ENCODE measurements around the gene INCENP.

Gene INCENP

DNA sequence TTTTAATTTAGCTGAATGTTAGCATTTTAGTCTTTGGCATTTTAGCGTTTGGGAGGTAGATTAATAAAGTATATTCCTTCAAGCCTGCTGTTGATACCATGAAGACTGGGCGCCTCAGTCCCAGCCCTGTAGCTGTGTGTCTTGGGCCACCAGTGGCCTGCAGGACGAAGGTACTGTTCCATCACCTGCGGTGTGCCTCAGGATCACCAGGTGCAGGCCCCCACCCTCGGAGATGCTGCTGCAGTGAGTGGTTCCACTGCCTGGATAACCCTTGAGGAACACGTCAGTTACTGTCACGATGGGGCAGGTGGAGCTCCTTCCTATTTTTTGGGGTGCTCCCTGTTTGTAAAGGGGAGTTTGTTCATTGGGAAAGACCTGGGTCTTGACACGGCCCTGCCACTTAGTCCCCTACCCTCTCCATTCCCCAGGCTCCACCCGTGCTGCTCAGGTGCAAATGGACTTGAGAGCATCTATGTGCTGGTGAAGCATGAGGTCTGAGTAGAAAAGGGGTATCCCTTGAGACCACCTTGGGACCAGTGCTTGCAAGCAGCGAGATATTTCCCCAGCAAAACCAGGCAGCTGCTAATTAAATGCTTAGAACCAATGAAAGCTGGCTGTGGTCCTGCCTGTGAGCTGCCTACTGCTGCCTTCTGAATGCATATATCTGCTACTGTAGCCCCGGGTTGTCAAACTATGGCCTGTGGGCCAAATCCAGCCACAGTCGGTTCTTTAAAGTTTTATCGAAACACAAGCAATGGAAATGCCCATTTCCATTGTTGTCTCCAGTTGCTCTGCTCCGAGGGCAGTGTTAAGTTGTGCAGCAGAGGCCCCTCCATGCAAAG, 28.7 kb downstream of the INCENP start:
- Mint-ChIP-seq H3K27me3 (no peaks in the 10 kb centered on the region), H3K4me3 (no peak overlapping the region), H3K27ac (no peak overlapping the region), H3K4me1 (ENCODE audit: low read depth) (peaks cover 18% of the 10 kb centered on the region), H3K36me3 (ENCODE audit: low read depth) (peaks cover 58% of the 10 kb centered on the region), H3K9me3 (no peaks in the 10 kb centered on the region)
- intact Hi-C loops (cut with micrococcal nuclease) = no loop called here

DNA sequence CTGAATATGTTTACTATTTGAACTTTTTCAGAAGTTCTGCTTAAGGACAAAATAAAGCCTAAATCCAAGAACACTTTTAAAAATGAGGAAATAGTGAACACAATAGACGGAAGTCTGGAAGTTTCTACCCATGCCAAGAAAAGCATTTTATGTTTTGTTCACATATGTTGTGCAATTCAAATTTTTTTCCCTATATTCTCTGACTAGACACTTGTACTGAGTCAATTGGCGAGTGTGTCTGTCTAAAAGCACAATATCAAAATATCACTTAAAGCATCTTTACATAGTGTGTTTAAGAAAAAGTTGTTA, 29.2 kb downstream of the INCENP start:
- Mint-ChIP-seq H3K9me3 (no peaks in the 10 kb centered on the region), H3K4me3 (no peak overlapping the region), H3K27ac (no peak overlapping the region), H3K4me1 (ENCODE audit: low read depth) (peaks cover 18% of the 10 kb centered on the region), H3K36me3 (ENCODE audit: low read depth) (peaks cover 53% of the 10 kb centered on the region), H3K27me3 (peaks cover 1% of the 10 kb centered on the region)
- intact Hi-C loops (cut with micrococcal nuclease) = no loop called here

DNA sequence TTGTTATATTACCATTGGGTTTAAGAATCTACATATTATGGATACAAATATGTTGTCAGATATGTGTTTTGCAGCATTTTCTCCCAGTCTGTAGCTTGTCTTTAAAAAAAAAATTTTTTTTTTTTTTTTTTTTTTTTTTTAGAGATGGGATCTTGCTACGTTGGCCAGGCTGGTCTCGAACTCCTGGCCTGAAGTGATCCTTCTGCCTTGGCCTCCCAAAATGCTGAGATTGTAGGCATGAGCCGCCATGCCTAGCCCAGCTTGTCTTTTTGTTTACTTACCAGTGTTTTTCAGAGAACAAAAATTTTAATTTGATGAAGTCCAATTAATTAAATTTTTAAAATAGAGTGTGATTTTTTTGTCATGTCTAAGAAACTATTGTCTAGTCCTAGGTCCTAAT, 29.8 kb downstream of the INCENP start:
- Mint-ChIP-seq H3K4me3 (no peak overlapping the region), H3K4me1 (ENCODE audit: low read depth) (peaks cover 18% of the 10 kb centered on the region), H3K9me3 (no peaks in the 10 kb centered on the region), H3K36me3 (ENCODE audit: low read depth) (peaks cover 47% of the 10 kb centered on the region), H3K27ac (no peak overlapping the region), H3K27me3 (peaks cover 5% of the 10 kb centered on the region)
- intact Hi-C loops (cut with micrococcal nuclease) = no loop called here

DNA sequence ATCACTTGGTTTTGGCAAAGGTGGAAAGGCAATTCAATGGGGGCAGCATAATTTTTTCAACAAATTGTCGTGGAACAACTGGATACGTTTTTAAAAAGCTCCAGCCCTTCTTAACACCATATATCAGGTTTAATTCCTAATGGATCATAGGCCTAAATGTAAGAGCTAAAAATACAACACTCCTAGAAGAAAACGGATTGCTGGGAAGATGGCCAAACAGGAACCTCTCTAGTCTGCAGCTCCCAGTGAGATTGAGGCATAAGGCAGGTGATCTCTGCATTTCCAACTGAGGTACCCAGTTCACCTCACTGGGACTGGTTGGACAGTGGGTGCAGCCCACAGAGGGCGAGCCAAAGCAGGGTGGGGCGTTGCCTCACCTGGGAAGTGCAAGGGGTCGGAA, 33.8 kb downstream of the INCENP start:
- no peaks in the 10 kb centered on the region for H3K9me3 Mint-ChIP-seq
- no peak overlapping the region for H3K4me3 Mint-ChIP-seq
- no peak overlapping the region for H3K27ac Mint-ChIP-seq
- H3K27me3 Mint-ChIP-seq = peaks cover 10% of the 10 kb centered on the region
- intact Hi-C loops (cut with micrococcal nuclease) = no loop called here
- H3K4me1 Mint-ChIP-seq (ENCODE audit: low read depth) = peaks cover 14% of the 10 kb centered on the region
- H3K36me3 Mint-ChIP-seq (ENCODE audit: low read depth) = peaks cover 7% of the 10 kb centered on the region

DNA sequence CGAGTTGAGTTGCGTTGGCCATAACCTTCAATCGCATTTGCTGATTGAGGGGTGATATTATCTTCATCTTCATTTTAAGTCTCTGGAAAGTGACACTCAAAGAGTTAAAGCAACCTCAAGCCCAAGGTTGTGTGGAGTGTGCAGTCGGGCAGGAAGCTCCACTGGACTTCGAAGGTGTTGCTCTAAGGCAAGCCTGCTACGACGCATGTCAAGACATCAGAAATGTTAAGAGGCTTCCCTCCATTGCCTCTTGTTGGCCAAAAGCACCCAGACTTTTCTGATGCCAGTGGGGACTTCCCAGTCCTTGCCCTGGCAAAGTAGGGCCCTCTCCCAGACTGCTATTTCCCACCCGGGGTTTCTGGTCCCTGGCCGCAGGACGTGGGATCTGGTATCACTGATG, 42.6 kb downstream of the INCENP start:
- intact Hi-C loops (cut with micrococcal nuclease) = no loop called here
- H3K4me1 Mint-ChIP-seq (ENCODE audit: low read depth) = peaks cover 9% of the 10 kb centered on the region
- no peaks in the 10 kb centered on the region for H3K36me3 Mint-ChIP-seq (ENCODE audit: low read depth)
- no peak overlapping the region for H3K4me3 Mint-ChIP-seq
- H3K27ac Mint-ChIP-seq = no peak overlapping the region
- no peaks in the 10 kb centered on the region for H3K9me3 Mint-ChIP-seq
- peaks cover 18% of the 10 kb centered on the region for H3K27me3 Mint-ChIP-seq

DNA sequence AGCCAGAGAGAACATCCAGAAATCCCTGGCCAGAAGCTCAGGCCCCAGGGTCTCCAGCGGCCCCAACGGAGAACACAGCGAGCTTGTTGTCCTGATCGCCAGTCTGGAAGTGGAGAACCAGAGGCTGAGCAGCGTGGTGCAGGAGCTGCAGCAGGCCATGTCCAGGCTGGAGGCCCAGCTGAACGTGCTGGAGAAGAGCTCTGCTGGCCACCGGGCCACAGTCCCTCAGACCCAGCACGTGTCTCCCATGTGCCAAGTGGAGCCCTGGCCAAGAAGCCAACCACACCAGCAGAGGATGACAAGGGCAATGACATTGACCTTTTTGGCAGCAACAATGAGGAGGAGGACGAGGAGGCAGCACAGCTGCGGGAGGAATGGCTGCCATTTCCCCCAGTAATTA, 45.6 kb downstream of the INCENP start:
- peaks cover 6% of the 10 kb centered on the region for H3K4me1 Mint-ChIP-seq (ENCODE audit: low read depth)
- H3K36me3 Mint-ChIP-seq (ENCODE audit: low read depth) = no peaks in the 10 kb centered on the region
- intact Hi-C loops (cut with micrococcal nuclease) = no loop called here
- H3K27ac Mint-ChIP-seq = no peak overlapping the region
- peaks cover 33% of the 10 kb centered on the region for H3K27me3 Mint-ChIP-seq
- no peaks in the 10 kb centered on the region for H3K9me3 Mint-ChIP-seq
- H3K4me3 Mint-ChIP-seq = no peak overlapping the region

DNA sequence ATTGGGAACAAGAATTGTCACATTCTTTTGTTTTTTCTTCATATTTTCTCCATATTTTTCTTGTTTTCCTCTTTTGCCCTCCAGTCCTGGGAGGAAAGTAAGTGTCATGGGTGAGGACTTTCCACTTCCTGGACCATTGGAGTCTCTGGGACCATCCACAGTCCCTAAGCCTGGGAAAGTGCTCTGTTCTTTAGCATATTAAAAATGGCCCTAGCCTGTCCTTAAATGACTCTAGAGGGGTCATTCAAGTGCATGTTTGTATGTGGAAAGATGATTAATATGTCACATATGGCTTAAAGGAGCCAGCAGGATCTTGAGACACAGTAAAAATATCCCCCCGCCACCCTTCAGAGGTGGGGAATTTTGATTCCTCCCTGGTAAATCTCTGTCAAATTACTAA, 46.1 kb downstream of the INCENP start:
- Mint-ChIP-seq H3K27me3 (peaks cover 34% of the 10 kb centered on the region), H3K4me1 (ENCODE audit: low read depth) (peaks cover 6% of the 10 kb centered on the region), H3K27ac (no peak overlapping the region), H3K36me3 (ENCODE audit: low read depth) (no peaks in the 10 kb centered on the region), H3K9me3 (no peaks in the 10 kb centered on the region), H3K4me3 (no peak overlapping the region)
- intact Hi-C loops (cut with micrococcal nuclease) = no loop called here

DNA sequence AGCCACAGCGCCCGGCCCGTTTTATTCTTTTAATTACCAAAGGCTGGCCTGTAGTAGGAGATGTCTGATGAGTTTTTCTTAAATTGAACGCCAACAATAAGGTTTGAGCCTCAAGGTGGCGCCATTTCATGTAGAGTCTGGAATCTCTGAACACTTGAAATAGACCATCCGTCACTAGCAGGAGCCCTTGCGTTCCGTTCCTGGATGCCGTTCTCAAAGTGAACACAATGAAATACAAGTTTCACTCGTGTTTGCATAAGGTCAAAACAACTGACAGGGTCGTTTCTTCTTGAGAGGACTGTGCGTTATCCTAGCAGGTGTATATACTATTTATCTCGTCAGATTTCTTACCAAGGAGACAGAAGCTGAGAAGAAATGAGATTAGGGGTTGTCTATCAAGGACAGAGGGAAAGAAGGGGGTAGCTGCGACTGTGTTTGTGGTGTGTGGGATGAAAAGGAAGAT, 47.5 kb downstream of the INCENP start:
- intact Hi-C loops (cut with micrococcal nuclease) = no loop called here
- Mint-ChIP-seq H3K27ac (no peak overlapping the region), H3K4me3 (no peak overlapping the region), H3K27me3 (peaks cover 36% of the 10 kb centered on the region), H3K9me3 (no peaks in the 10 kb centered on the region), H3K4me1 (ENCODE audit: low read depth) (peaks cover 6% of the 10 kb centered on the region), H3K36me3 (ENCODE audit: low read depth) (no peaks in the 10 kb centered on the region)

DNA sequence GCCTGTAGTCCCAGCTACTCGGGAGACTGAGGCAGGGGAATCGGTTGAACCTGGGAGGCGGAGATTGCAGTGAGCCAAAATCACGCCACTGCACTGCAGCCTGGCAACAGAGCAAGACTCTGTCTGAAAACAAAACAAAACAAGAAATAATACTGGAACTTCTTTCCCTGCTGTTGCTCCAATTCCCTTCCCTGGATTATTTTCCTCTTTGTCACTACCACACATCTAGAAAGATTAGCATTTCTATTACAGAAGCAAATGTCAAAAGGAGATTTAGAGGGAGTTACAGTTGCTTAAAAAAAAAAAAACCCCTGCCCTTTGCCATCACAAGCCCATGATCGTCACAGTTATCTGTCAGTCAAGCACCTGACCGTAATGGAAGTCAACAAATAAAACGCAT, 48.5 kb downstream of the INCENP start:
- H3K36me3 Mint-ChIP-seq (ENCODE audit: low read depth) = no peaks in the 10 kb centered on the region
- peaks cover 36% of the 10 kb centered on the region for H3K27me3 Mint-ChIP-seq
- no peak overlapping the region for H3K4me3 Mint-ChIP-seq
- intact Hi-C loops (cut with micrococcal nuclease) = no loop called here
- peaks cover 6% of the 10 kb centered on the region for H3K4me1 Mint-ChIP-seq (ENCODE audit: low read depth)
- H3K9me3 Mint-ChIP-seq = no peaks in the 10 kb centered on the region
- H3K27ac Mint-ChIP-seq = no peak overlapping the region

DNA sequence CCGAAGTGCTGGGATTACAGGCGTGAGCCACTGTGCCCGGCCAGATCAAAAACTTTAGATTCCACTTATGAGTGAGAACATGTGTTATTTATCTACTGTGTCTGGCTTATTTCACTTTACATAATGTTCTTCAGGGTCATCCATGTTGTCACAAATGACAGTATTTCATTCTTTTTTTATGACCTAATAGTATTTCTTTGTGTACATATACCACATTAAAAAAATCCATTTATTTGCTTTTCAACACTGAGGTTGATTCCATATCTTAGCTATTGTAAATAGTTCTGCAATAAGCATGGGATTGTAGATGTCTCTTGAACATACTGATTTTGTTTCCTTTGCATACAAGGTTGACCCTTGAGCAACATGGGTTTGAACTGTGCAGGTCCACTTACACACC, 53.0 kb downstream of the INCENP start:
- peaks cover 28% of the 10 kb centered on the region for H3K27me3 Mint-ChIP-seq
- H3K4me3 Mint-ChIP-seq = no peak overlapping the region
- H3K9me3 Mint-ChIP-seq = no peaks in the 10 kb centered on the region
- H3K27ac Mint-ChIP-seq = no peak overlapping the region
- no peaks in the 10 kb centered on the region for H3K36me3 Mint-ChIP-seq (ENCODE audit: low read depth)
- H3K4me1 Mint-ChIP-seq (ENCODE audit: low read depth) = no peaks in the 10 kb centered on the region
- intact Hi-C loops (cut with micrococcal nuclease) = no loop called here

DNA sequence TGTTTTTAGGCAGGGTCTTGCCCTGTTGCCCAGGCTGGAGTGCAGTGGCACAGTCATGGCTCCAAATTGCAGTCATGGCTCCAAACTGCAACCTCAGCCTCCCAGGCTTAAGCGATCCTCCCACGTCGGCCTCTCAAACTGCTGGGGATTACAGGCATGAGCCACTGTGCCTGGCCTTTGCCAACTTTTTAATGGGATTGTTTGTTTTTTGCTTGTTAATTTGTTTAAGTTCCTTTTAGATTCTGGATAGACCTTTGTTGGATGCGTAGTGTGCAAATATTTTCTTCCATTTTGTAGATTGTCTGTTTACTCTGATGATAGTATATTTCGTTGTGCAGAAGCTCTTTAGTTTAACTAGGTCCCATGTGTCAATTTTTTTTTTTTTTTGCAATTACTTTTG, 56.2 kb downstream of the INCENP start:
- peaks cover 8% of the 10 kb centered on the region for H3K27me3 Mint-ChIP-seq
- intact Hi-C loops (cut with micrococcal nuclease) = no loop called here

DNA sequence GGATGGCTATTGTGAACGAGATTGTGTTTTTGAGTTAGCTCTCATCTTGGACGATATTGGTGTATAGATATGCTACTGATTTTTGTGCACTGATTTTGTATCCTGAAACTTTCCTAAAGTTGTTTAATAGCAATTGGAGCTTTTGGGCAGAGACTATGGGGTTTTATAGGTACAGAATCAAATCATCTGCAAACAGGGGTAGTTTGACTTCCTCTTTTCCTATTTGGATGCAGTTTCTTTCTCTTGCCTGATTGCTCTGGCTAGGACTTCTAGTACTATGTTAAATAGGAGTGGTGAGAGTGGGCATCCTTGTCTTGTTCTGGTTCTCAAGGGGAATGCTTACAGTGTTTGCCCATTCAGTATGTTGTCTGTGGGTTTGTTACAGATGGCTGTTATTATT, 57.3 kb downstream of the INCENP start:
- no peak overlapping the region for H3K27ac Mint-ChIP-seq
- no peaks in the 10 kb centered on the region for H3K4me1 Mint-ChIP-seq (ENCODE audit: low read depth)
- peaks cover 10% of the 10 kb centered on the region for H3K27me3 Mint-ChIP-seq
- H3K9me3 Mint-ChIP-seq = no peaks in the 10 kb centered on the region
- no peaks in the 10 kb centered on the region for H3K36me3 Mint-ChIP-seq (ENCODE audit: low read depth)
- intact Hi-C loops (cut with micrococcal nuclease) = no loop called here
- H3K4me3 Mint-ChIP-seq = no peak overlapping the region

More for the DNA sequence above, 56.2 kb downstream of the INCENP start:
- Mint-ChIP-seq H3K4me1 (ENCODE audit: low read depth) (no peaks in the 10 kb centered on the region), H3K27ac (no peak overlapping the region), H3K9me3 (no peaks in the 10 kb centered on the region), H3K4me3 (no peak overlapping the region), H3K36me3 (ENCODE audit: low read depth) (no peaks in the 10 kb centered on the region)

DNA sequence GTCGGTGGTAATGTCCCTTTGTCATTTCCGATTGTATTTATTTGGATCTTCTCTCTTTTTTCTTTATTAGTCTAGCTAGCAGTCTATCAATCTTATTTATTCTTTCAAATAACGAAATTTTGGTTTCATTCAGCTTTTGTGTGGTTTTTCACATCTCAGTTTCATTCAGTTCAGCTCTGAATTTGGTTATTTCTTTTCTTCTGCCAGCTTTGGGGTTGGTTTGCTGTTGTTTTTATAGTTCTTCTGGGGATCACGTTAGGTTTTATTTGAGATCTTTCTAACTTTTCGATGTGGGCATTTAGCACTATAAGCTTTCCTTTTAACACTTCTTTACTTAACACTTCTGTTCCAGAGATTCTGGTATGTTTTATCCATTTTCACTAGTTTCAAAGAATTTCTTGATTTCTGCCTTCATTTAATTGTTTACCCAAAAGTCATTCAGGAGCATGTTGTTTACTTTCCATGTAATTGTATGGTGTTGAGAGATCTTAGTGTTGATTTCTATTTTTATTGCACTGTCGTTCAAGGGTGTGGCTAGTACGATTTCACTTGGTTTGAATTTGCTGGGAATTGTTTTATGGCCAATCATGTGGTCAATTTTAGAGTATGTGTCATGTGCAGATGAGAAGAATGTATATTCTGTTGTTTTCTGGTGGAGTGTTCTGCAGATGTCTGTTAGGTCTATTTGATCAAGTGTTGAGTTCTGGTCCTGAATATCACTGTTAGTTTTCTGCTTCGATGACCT, 58.5 kb downstream of the INCENP start:
- Mint-ChIP-seq H3K36me3 (ENCODE audit: low read depth) (no peaks in the 10 kb centered on the region), H3K4me3 (no peak overlapping the region), H3K27ac (no peak overlapping the region), H3K27me3 (peaks cover 10% of the 10 kb centered on the region), H3K4me1 (ENCODE audit: low read depth) (no peaks in the 10 kb centered on the region), H3K9me3 (no peaks in the 10 kb centered on the region)
- intact Hi-C loops (cut with micrococcal nuclease) = no loop called here

DNA sequence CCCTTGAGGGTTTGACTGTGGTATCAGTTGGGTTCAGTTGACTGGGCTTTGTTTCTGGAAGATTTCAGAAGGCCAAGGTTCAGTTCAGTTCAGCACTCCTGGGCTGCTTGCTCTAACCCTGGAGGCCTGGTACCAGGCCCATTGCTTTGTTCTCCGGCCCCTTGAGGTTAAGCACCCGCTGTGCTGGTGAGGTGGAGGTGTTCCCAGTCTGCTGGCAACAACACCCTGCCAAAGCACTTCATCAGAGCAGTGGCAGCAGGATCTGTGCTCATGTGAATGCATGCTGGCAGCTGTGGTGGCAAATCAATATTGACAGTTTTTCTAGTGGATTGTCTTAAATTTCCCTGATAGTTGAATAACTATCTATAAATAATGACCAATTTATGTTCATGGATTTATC, 62.4 kb downstream of the INCENP start:
- Mint-ChIP-seq H3K4me3 (no peak overlapping the region), H3K36me3 (ENCODE audit: low read depth) (no peaks in the 10 kb centered on the region), H3K4me1 (ENCODE audit: low read depth) (no peaks in the 10 kb centered on the region), H3K27ac (no peak overlapping the region), H3K27me3 (peaks cover 10% of the 10 kb centered on the region), H3K9me3 (no peaks in the 10 kb centered on the region)
- intact Hi-C loops (cut with micrococcal nuclease) = no loop called here
